Loucy (cell line): ENCODE measurements around the gene SPOPL.
"Not testable (repeated sequence)": the region's sequence is repeated elsewhere in the genome, so short reads cannot be mapped to it uniquely, and the experiment has no call there.

Source experiments
- H2AFZ ChIP-seq: fragments of 200-600 bp; sonication (generic); 2 replicates; pipeline ENCODE4 v1.6.0; 2016; ENCODE audit warnings: antibody characterized with exemption, mild to moderate bottlenecking, low read length, moderate library complexity
- H3F3A ChIP-seq: fragments of 200-600 bp; 2 replicates; pipeline ENCODE4 v1.6.0; 2016; ENCODE audit warnings: antibody characterized with exemption, low read depth, mild to moderate bottlenecking
- H3K27me3 ChIP-seq: fragments of 200-600 bp; sonication (generic); 2 replicates; pipeline ENCODE4 v1.6.1; 2014; ENCODE audit warnings: low read length, mild to moderate bottlenecking; ENCODE audit not compliant: insufficient read depth, poor library complexity, severe bottlenecking
- H3K36me3 ChIP-seq: fragments of 200-600 bp; sonication (generic); 2 replicates; pipeline ENCODE4 v1.6.1; 2016; ENCODE audit warnings: low read length; ENCODE audit not compliant: insufficient read depth
- H3K4me1 ChIP-seq: fragments of 200-600 bp; sonication (generic); 2 replicates; pipeline ENCODE4 v1.5.1; 2014; ENCODE audit warnings: low read length, mild to moderate bottlenecking; ENCODE audit not compliant: insufficient read depth, poor library complexity, severe bottlenecking
- H3K4me2 ChIP-seq: fragments of 200-600 bp; sonication (generic); 2 replicates; pipeline ENCODE4 v1.6.0; 2014; ENCODE audit warnings: antibody characterized with exemption, low read length, low read depth, mild to moderate bottlenecking; ENCODE audit not compliant: poor library complexity, severe bottlenecking
- H3K4me3 ChIP-seq: fragments of 200-600 bp; sonication (generic); 2 replicates; pipeline ENCODE4 v1.5.1; 2014; ENCODE audit warnings: low read length, mild to moderate bottlenecking, mixed read lengths; ENCODE audit not compliant: poor library complexity, severe bottlenecking
- H3K79me2 ChIP-seq: fragments of 200-600 bp; sonication (generic); 2 replicates; pipeline ENCODE4 v1.6.1; 2014; ENCODE audit warnings: low read length; ENCODE audit not compliant: insufficient read depth
- H3K9ac ChIP-seq: fragments of 200-600 bp; sonication (generic); 2 replicates; pipeline ENCODE4 v1.6.0; 2014; ENCODE audit warnings: mild to moderate bottlenecking, low read depth, low read length, moderate library complexity; ENCODE audit not compliant: poor library complexity, severe bottlenecking
- H3K9me2 ChIP-seq: fragments of 200-600 bp; sonication (generic); replicated peaks from 2 replicates; pipeline ENCODE4 v1.6.1; 2016; ENCODE audit warnings: low read depth, low read length, mixed read lengths
- H3K9me3 ChIP-seq: fragments of 200-600 bp; sonication (generic); 2 replicates; pipeline ENCODE4 v1.6.1; 2014; ENCODE audit warnings: mild to moderate bottlenecking, antibody characterized with exemption, low read length, low read depth; ENCODE audit not compliant: insufficient read depth
- H4K20me1 ChIP-seq: fragments of 200-600 bp; sonication (generic); 2 replicates; pipeline ENCODE4 v1.6.0; 2014; ENCODE audit warnings: antibody characterized with exemption, low read length, mild to moderate bottlenecking; ENCODE audit not compliant: insufficient read depth, poor library complexity, severe bottlenecking
- EZH2phosphoT487 ChIP-seq: fragments of 200-600 bp; IDR thresholded peaks from 2 replicates; pipeline ENCODE4 v1.6.1; 2018; ENCODE audit warnings: antibody characterized with exemption, mild to moderate bottlenecking, moderate library complexity, borderline replicate concordance
- TF ChIP-seq, protein P1 (sequence below): fragments of 200-600 bp; sonication (generic); conservative IDR thresholded peaks from 2 replicates; pipeline ENCODE4 v1.5.1; 2014; ENCODE audit warnings: mild to moderate bottlenecking, antibody characterized with exemption, low read length

SPOPL gene

GRCh38 chr2:138521821-138522220 is 20.3 kb downstream of the SPOPL start:
- Histone ChIP-seq H3K79me2 (no peaks in the 10 kb centered on the region), H3K4me1 (no peaks in the 10 kb centered on the region), H3K9me2 (no peaks in the 10 kb centered on the region), H3K4me3 (no peak overlapping the region), H3K9me3 (no peaks in the 10 kb centered on the region), H3K4me2 (no peak overlapping the region), H3F3A (no peaks in the 10 kb centered on the region), H4K20me1 (no peaks in the 10 kb centered on the region), H3K9ac (no peak overlapping the region), H3K36me3 (no peaks in the 10 kb centered on the region), H3K27me3 (no peaks in the 10 kb centered on the region), H2AFZ (no peak overlapping the region)
- TF ChIP-seq EZH2phosphoT487 = no peak
- TF ChIP-seq, protein P1, sequence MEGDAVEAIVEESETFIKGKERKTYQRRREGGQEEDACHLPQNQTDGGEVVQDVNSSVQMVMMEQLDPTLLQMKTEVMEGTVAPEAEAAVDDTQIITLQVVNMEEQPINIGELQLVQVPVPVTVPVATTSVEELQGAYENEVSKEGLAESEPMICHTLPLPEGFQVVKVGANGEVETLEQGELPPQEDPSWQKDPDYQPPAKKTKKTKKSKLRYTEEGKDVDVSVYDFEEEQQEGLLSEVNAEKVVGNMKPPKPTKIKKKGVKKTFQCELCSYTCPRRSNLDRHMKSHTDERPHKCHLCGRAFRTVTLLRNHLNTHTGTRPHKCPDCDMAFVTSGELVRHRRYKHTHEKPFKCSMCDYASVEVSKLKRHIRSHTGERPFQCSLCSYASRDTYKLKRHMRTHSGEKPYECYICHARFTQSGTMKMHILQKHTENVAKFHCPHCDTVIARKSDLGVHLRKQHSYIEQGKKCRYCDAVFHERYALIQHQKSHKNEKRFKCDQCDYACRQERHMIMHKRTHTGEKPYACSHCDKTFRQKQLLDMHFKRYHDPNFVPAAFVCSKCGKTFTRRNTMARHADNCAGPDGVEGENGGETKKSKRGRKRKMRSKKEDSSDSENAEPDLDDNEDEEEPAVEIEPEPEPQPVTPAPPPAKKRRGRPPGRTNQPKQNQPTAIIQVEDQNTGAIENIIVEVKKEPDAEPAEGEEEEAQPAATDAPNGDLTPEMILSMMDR = no peak

- H3F3A ChIP-seq = no peaks in the 10 kb centered on the region
- H3K79me2 ChIP-seq = no peaks in the 10 kb centered on the region
- H3K9me3 ChIP-seq = no peaks in the 10 kb centered on the region
- H2AFZ ChIP-seq = no peak overlapping the region
- no peaks in the 10 kb centered on the region for H3K27me3 ChIP-seq
- no peak overlapping the region for H3K9ac ChIP-seq
- no peak for TF ChIP-seq EZH2phosphoT487
- TF ChIP-seq, protein P1 = no peak
- no peaks in the 10 kb centered on the region for H3K9me2 ChIP-seq
- H3K4me2 ChIP-seq = no peak overlapping the region
- H3K4me1 ChIP-seq = no peaks in the 10 kb centered on the region
- no peak overlapping the region for H3K4me3 ChIP-seq
- H4K20me1 ChIP-seq = no peaks in the 10 kb centered on the region
- H3K36me3 ChIP-seq = no peaks in the 10 kb centered on the region
Observed at GRCh38 chr2:138522556-138522955, 21.0 kb downstream of the SPOPL start.

GRCh38 chr2:138523018-138523672 is 21.6 kb downstream of the SPOPL start:
- H3K4me1 ChIP-seq, H3K36me3 ChIP-seq, H3K27me3 ChIP-seq, H3F3A ChIP-seq, H3K79me2 ChIP-seq, H4K20me1 ChIP-seq, H3K9me3 ChIP-seq, H2AFZ ChIP-seq, H3K4me3 ChIP-seq, H3K9ac ChIP-seq, H3K4me2 ChIP-seq, H3K9me2 ChIP-seq: not testable (repeated sequence)

- not testable (repeated sequence) for H4K20me1 ChIP-seq, H3K4me2 ChIP-seq, H3K27me3 ChIP-seq, H3F3A ChIP-seq, H3K9me2 ChIP-seq, H3K4me3 ChIP-seq, H3K9me3 ChIP-seq, H2AFZ ChIP-seq, H3K9ac ChIP-seq, H3K4me1 ChIP-seq, H3K79me2 ChIP-seq, H3K36me3 ChIP-seq
Observed at GRCh38 chr2:138523673-138524042, 22.1 kb downstream of the SPOPL start.

GRCh38 chr2:138524353-138524752 is 22.8 kb downstream of the SPOPL start:
- H3K36me3 ChIP-seq, H3K9ac ChIP-seq, H4K20me1 ChIP-seq, H3K9me2 ChIP-seq, H3K4me3 ChIP-seq, H3K27me3 ChIP-seq, H3K4me1 ChIP-seq, H3K9me3 ChIP-seq, H3F3A ChIP-seq, H3K4me2 ChIP-seq, H2AFZ ChIP-seq, H3K79me2 ChIP-seq: not testable (repeated sequence)
